ENCODE data around the gene NMNAT2.

- TF ChIP-seq CTCF (IDR thresholded peaks at IDR 0.05): no peak
- TF ChIP-seq FOXP4 (CRISPR knock-in tag; IDR thresholded peaks at IDR 0.05): no peak
- TF ChIP-seq JUN (CRISPR knock-in tag; IDR thresholded peaks at IDR 0.05): no peak
- TF ChIP-seq ATF1 (CRISPR knock-in tag; IDR thresholded peaks at IDR 0.05): no peak
- no peak for TF ChIP-seq USF2 (CRISPR knock-in tag; IDR thresholded peaks at IDR 0.05)
- no peak for TF ChIP-seq ZNF219 (CRISPR knock-in tag; IDR thresholded peaks at IDR 0.05; ENCODE audit: borderline replicate concordance)
- no peak for TF ChIP-seq TEAD4 (CRISPR knock-in tag; IDR thresholded peaks at IDR 0.05)
- TF ChIP-seq ARID4B (CRISPR knock-in tag; IDR thresholded peaks at IDR 0.05; ENCODE audit: borderline replicate concordance): no peak
- no peak for TF ChIP-seq FOXP1 (CRISPR knock-in tag; IDR thresholded peaks at IDR 0.05; ENCODE audit: borderline replicate concordance)
- no peak for TF ChIP-seq IRF2 (CRISPR knock-in tag; IDR thresholded peaks at IDR 0.05; ENCODE audit: borderline replicate concordance, low read depth)
- TF ChIP-seq ATF3 (CRISPR knock-in tag; conservative IDR thresholded peaks at IDR 0.05): no peak
- no peak for TF ChIP-seq TP53 (CRISPR knock-in tag; IDR thresholded peaks at IDR 0.05)
- TF ChIP-seq CREB1 (CRISPR knock-in tag; IDR thresholded peaks at IDR 0.05): no peak
- TF ChIP-seq CBFB (CRISPR knock-in tag; IDR thresholded peaks at IDR 0.05; ENCODE audit: low read depth): no peak
Observed at GRCh38 chr1:183449223-183449770, 31.1 kb upstream of the NMNAT2 start.
